Activated naive CD4-positive, alpha-beta T cell treated with Interleukin-2 at 50 U/mL for 16 hours (primary cell): Measurements from ENCODE around the gene CALML5.

Experiments used
- DNase-seq: peaks from one replicate; pipeline ENCODE4 v3.0.0-alpha.2; 2020

Gene CALML5

GRCh38 chr10:5460468-5461202, 38.7 kb downstream of the CALML5 start:
- no peak for DNase-seq

GRCh38 chr10:5458949-5459747, 40.2 kb downstream of the CALML5 start:
- no peak for DNase-seq

DNA sequence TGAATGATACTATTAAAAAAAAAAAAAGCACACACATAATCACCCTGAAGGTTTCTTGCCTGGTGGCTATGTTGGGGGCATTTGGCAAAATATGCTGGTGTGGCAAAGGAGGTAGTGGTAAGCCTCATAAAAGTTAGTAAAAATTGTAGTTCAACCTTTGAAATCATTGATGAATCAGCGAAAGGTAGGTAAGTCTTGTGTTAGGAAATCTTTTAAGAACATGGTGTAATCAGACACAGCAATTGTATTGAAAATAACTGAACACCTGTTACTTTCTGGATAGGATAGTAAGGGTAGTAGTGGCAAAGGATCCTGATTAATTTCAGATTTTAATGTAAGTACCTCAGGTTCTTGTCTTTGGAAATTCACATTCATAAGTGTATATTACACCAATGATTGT, 40.9 kb downstream of the CALML5 start:
- DNase-seq = no peak

DNA sequence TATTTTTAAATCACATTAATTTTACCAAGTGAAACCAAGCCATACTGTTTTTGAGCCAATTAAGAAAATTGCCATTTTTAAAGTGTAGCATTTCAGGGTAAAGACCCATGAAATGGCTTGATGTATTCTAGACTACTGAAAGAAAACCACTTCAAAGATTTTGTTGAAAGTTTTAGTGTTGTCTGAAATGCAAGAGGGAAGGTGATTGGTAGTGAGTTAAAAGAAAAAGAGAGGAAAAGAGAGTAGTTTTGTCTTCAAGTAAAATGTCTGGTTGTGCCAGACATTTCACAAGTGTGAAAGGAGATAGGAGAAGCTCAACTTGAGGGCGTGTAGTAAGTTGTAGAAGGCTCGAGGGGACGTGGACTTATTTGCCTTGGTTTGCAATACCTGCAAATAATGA, 41.6 kb downstream of the CALML5 start:
- DNase-seq = no peak

DNA sequence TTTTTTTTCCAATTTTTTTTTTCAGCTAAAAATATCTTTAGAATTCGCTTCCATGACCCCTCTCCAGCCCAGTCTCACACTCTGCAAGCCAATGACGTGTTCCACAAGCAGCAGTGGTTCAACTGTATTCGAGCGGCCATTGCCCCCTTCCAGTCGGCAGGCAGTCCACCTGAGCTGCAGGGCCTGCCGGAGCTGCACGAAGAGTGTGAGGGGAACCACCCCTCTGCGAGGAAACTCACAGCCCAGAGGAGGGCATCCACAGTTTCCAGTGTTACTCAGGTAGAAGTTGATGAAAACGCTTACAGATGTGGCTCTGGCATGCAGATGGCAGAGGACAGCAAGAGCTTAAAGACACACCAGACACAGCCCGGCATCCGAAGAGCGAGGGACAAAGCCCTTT, 42.8 kb downstream of the CALML5 start:
- DNase-seq = no peak

DNA sequence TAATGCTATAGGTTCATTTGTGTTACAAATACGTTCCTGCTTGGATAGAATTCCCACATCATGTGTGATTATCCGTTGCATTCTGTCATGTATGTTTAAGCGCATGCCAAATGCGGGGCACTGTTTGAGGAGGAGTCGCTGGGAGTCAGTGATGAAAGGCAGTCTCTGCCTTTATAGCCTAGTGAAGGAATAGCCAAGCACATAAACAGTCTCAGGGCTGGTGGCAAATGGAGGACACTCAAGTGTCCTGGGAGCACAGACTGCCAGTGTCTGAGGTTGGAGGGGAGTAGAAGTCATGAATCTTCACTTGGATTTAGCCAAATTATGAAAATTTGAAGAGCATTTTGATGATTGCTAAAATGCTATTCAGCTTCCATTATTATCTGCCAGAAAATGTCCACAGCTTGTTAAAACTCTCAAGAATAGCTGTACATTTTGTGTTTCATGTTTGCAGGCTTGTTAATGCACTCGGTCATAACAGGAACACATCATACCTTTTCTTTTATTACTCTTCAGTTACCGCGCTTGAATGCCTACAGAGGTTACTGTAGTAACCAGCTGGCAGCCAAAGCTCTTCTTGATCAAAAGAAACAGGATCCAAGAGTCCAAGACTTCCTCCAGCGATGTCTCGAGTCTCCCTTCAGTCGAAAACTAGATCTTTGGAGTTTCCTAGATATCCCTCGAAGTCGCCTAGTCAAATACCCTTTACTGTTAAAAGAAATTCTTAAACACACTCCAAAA, 45.5 kb downstream of the CALML5 start:
- DNase-seq = no peak

GRCh38 chr10:5450605-5451384, 48.6 kb downstream of the CALML5 start:
- no peak for DNase-seq

DNA sequence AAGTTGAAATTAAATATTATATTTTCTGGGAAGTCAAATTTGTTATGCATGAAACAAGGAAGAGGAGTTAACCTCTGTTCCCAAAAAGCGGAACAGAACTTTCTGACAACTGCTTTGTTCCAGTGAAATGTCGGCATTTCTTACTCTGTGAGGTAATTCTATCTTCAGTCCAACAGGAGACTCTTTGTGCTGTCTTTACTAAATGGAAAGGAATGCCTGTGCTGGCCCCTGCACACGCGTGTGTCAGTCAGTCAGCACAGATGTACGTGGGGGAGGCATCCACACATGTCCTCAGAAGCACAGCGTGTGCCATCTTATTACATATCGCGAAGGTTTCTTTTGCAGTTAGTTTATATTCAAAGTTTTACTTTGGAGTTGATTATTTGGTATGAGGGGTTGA, 49.5 kb downstream of the CALML5 start:
- DNase-seq = no peak

- no peak for DNase-seq
Observed at GRCh38 chr10:5449227-5449626, 50.1 kb downstream of the CALML5 start.
